Heart right ventricle (tissue), 16 donors: ENCODE results near the gene MX1. TPM values are rescaled to one million over a fixed set of nuclear protein-coding genes. Genes with fewer than 3 reads are reported as not detected.

ENCODE experiments used
- ATAC-seq, 8 donors: fragments of 200-7000 bp; cut with Tn5 transposase; one replicate each; pipeline ENCODE4 v1.9.1; 2020; ENCODE audit warnings: mild to moderate bottlenecking in 8 of 8, moderate library complexity in 8 of 8, moderate number of reproducible peaks in 1 of 8
- DNase-seq, 2 donors: peaks; one replicate each; pipeline ENCODE4 v3.0.0-alpha.2; 2020
- H3K27ac ChIP-seq, 10 donors: fragments of 200-600 bp; sonication (generic) in 2 of 10; one replicate each; pipeline versions ENCODE4 v1.5.0 to v1.8.0; 2020 to 2022; ENCODE audit warnings: mild to moderate bottlenecking in 3 of 10
- H3K27me3 ChIP-seq, 7 donors: fragments of 200-600 bp; one replicate each; pipeline ENCODE4 v1.8.0; 2021 to 2022; ENCODE audit warnings: mild to moderate bottlenecking in 2 of 7
- H3K36me3 ChIP-seq, 9 donors: fragments of 200-600 bp; sonication (generic) in 1 of 9; one replicate each; pipeline versions ENCODE4 v1.5.0 to v1.8.0; 2020 to 2022; ENCODE audit warnings: mild to moderate bottlenecking in 2 of 9
- H3K4me1 ChIP-seq, 9 donors: fragments of 200-600 bp; sonication (generic) in 1 of 9; one replicate each; pipeline versions ENCODE4 v1.5.0 to v1.8.0; 2020 to 2022; ENCODE audit warnings: mild to moderate bottlenecking in 4 of 9
- H3K4me3 ChIP-seq, 10 donors: fragments of 200-600 bp; sonication (generic) in 2 of 10; one replicate each; pipeline versions ENCODE4 v1.5.0 to v1.8.0; 2020 to 2022; ENCODE audit warnings: mild to moderate bottlenecking in 7 of 10, moderate library complexity in 2 of 10
- H3K9me3 ChIP-seq, 11 donors: fragments of 200-600 bp in 10 of 11; sonication (generic) in 2 of 11; one replicate each; pipeline versions ENCODE4 v1.5.0 to v1.8.0; 2013 to 2022; ENCODE audit warnings: mild to moderate bottlenecking in 2 of 11, control low read depth in 1 of 11, moderate library complexity in 1 of 11
- whole genome bisulfite sequencing, 2 donors: extraction: QIAGEN DNeasy Blood & Tissue Kit; methylation state at CpG; one replicate each; pipeline ENCODE4 v1.1.7; 2013; ENCODE audit warnings: inconsistent platforms in 1 of 2; 5-methylcytosine and 5-hydroxymethylcytosine counted together
- intact Hi-C, 10 donors: fragments of 100-400 bp; cut with DNase I; formaldehyde crosslinking; loops; one replicate each; pipeline versions ENCODE4 v1.11.1 to v1.14.2; 2022
- polyA plus RNA-seq, 2 donors: library from polyadenylated mRNA; stranded (reverse); fragments of 200-250 nt; gene quantifications; one replicate each; pipeline ENCODE4 v1.2.3, GENCODE V29; 2013
- total RNA-seq, 10 donors: library from RNA; stranded (reverse); fragmentation: NEBNext Ultra II Directional in 3 of 10; extraction: Animal tissue kit (Norgen Biotek cat#: 25700) in 3 of 10; gene quantifications; one replicate each; pipeline versions ENCODE4 v1.2.1 to v1.2.4, GENCODE V29; 2021 to 2023
- TF ChIP-seq, protein P1 (sequence below), 9 donors: fragments of 200-600 bp; sonication (generic) in 2 of 9; IDR thresholded peaks; one replicate each; pipeline versions ENCODE4 v1.5.0 to v1.8.0; 2021 to 2022; ENCODE audit warnings: antibody characterized with exemption in 9 of 9, mild to moderate bottlenecking in 5 of 9, moderate library complexity in 1 of 9
- donor health status: Arrhythmogenic right ventricular cardiomyopathy.
- donor health status: ischemic (EF 13 %, LVEDD 7.1; RV severe dilation, severe dysfunction).
- donor health status: healthy with polysubstance abuse.
- donor health status: DM: no; HTN: yes; CAD: no.
- donor health status: DM: no; HTN: no; CAD: no.
- donor health status: ischemic (EF 25% LVEDD 6.9; RV normal size, moderate dysfunction).
- donor health status: ischemic (EF 25% LVEDD 5.7; RV mildly dilated, moderate dysfunction).
- donor health status: healthy.
- donor health status: DM: yes; HTN: yes; CAD: no.
- donor health status: Ischemic cardiomyopathy.
- donor health status: ischemic (EF 35%, LVEDD 5.7; RV mildly dilated, moderate dysfunction).
- donor health status: nonischemic (EF 11% LVEDD 7.7; RV severe dilation, severe dysfunction).
- donor health status: DM: yes; HTN: yes; CAD: no.
- donor health status: PGD.
- donor health status: ischemic (EF 29% LVEDD 5.4; RV normal size, mild dysfunction).
- donor health status: nonischemic (EF 23%, LVEDD 6.1; RV moderate dilation, normal function).

The MX1 gene
- total and polyA plus RNA-seq, 12 donors: 5.4 to 50.0 (median 18.1) TPM

DNA sequence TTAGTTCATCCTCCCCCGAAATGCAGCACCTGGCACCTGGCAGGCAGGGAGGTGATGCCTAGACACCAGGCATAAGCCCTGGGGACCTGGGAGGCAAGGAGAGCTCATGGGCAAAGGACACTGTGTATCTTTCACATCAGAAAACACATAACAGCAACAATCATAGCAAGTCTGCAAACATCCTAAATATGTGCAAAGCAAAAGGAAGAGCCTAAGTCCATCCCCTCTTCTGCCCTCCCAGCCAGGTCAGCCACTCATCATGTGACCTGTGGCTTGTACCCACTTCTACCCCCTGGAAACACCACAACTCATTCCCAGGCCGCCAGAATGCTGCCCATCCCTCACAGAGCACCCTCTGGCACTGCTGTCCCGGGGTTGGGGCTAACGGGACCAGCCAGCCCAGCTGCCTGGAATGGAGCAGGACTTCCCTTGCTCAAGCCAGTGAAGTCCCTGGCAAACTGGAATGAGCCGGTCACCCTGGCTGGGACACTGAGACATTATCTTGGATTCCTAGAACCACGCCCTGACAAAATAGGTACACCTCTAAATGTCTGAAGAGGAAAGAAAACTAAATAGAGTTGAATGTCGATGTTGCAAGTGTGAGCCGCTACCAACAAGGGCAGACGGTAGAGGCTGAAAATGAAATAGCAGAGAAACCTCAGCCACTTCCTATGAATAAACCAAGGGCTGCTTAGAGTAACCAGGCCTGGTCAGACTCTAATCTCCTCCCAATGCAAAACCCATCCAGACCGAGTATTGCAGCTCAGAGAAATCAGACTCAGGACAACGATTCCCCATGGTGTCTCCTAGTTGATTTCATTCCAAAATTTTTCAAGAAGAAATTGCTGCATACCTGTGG lies 52.5 kb downstream of the MX1 start:
- H3K4me1 ChIP-seq: no peaks in the 10 kb centered on the region
- WGBS, 2 donors: 69% methylated on average over 11 of the region's 11 CpGs
- no peak for DNase-seq

DNA sequence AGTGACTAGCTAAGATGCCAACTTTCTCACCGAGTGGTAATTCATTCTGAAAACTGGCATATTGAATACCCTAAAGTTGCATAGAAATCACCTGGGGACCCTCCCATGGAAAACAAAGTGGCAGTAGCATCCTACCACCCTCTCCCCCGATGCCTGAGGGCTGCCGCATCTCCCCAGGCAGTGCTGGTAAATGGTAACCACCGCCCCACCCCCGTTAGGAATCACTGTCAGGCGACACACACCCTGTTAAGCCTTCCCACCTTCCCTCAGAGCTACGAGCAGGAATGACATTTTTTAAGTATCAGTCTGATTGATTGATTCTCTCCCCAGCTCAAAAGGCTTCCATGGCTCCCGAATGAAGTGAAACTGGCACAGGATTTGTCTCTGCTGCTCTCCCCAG lies 53.6 kb downstream of the MX1 start:
- TF ChIP-seq, protein P1, sequence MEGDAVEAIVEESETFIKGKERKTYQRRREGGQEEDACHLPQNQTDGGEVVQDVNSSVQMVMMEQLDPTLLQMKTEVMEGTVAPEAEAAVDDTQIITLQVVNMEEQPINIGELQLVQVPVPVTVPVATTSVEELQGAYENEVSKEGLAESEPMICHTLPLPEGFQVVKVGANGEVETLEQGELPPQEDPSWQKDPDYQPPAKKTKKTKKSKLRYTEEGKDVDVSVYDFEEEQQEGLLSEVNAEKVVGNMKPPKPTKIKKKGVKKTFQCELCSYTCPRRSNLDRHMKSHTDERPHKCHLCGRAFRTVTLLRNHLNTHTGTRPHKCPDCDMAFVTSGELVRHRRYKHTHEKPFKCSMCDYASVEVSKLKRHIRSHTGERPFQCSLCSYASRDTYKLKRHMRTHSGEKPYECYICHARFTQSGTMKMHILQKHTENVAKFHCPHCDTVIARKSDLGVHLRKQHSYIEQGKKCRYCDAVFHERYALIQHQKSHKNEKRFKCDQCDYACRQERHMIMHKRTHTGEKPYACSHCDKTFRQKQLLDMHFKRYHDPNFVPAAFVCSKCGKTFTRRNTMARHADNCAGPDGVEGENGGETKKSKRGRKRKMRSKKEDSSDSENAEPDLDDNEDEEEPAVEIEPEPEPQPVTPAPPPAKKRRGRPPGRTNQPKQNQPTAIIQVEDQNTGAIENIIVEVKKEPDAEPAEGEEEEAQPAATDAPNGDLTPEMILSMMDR (IDR thresholded peaks at IDR 0.05): no peak
- intact Hi-C loops: no loop called here
- H3K4me3 ChIP-seq: no peak overlapping the region
- peaks cover 0 to 58% (median 18%) of the 10 kb centered on the region in 7 donors for H3K27me3 ChIP-seq
- H3K36me3 ChIP-seq: no peaks in the 10 kb centered on the region
- H3K27ac ChIP-seq: no peak overlapping the region
- no peaks in the 10 kb centered on the region for H3K9me3 ChIP-seq
- DNase-seq (no peak), ATAC-seq (no peak)
- WGBS, 2 donors: 60 to 65% methylated on average over 8 of the region's 8 CpGs
- H3K4me1 ChIP-seq: no peaks in the 10 kb centered on the region

More for the DNA sequence above, 52.5 kb downstream of the MX1 start:
- H3K4me3 ChIP-seq: no peak overlapping the region
- no peak overlapping the region for H3K27ac ChIP-seq
- H3K36me3 ChIP-seq: no peaks in the 10 kb centered on the region
- TF ChIP-seq, protein P1 (IDR thresholded peaks at IDR 0.05): no peak
- no peaks in the 10 kb centered on the region for H3K9me3 ChIP-seq
- peaks cover 0 to 54% (median 18%) of the 10 kb centered on the region in 7 donors for H3K27me3 ChIP-seq
- intact Hi-C loops: no loop called here
- ATAC-seq: no peak

DNA sequence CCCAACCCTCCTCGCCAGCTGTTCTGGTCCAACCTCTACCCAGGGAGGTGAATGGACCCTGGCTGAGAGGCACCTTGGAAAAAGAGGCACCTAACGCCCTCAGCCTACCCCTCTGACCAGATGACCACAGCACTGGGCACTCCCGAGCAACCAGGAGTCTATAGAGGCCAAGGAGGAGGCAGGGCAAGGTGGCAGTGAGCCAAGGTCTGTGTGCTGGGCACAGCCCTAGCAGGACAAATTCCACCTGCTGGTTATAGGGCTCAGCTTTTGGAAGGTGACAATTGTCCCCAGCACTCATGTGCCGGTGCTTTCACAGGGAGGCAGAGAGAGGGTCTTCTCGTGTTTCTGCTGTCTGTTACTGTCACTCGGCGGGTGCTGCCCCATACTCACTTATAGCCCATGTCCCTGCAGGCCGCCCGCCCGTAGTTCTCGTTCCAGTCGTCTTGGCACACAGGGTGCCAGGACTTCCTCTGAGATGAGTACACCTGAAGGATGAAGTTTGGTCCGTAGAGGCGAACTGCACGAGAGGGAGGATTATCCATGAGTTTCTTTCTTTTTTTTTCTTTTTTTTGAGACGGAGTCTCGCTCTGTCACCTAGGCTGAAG lies 54.1 kb downstream of the MX1 start:
- Histone ChIP-seq H3K4me1 (no peaks in the 10 kb centered on the region), H3K9me3 (no peaks in the 10 kb centered on the region), H3K27me3 (peaks cover 0 to 58% (median 18%) of the 10 kb centered on the region in 7 donors), H3K27ac (no peak overlapping the region), H3K4me3 (no peak overlapping the region), H3K36me3 (no peaks in the 10 kb centered on the region)
- TF ChIP-seq, protein P1 (IDR thresholded peaks at IDR 0.05): no peak
- DNase-seq (no peak), ATAC-seq (peak in 1 of 8 donors; percentile 42)
- WGBS, 2 donors: 76 to 82% methylated on average over 15 to 17 of the region's 17 CpGs
- intact Hi-C loops: no loop called here

GRCh38 chr21:41481191-41481590 lies 55.2 kb downstream of the MX1 start:
- no peak overlapping the region for H3K27ac ChIP-seq
- WGBS, 2 donors: 66 to 74% methylated on average over 8 of the region's 8 CpGs
- peaks cover 0 to 56% (median 18%) of the 10 kb centered on the region in 7 donors for H3K27me3 ChIP-seq
- ATAC-seq (no peak), DNase-seq (no peak)
- H3K4me1 ChIP-seq: peaks cover 0 to 1% (median 0%) of the 10 kb centered on the region in 9 donors
- no peak overlapping the region for H3K4me3 ChIP-seq
- no peaks in the 10 kb centered on the region for H3K36me3 ChIP-seq
- TF ChIP-seq, protein P1 (IDR thresholded peaks at IDR 0.05): no peak
- intact Hi-C loops: no loop called here
- no peaks in the 10 kb centered on the region for H3K9me3 ChIP-seq
